Heart right ventricle (tissue), 16 donors: Measurements from ENCODE around the gene CLSTN2. TPM values are rescaled to one million over a fixed set of nuclear protein-coding genes. Genes with fewer than 3 reads are reported as not detected.

ENCODE experiments used
- ATAC-seq, 8 donors: fragments of 200-7000 bp; cut with Tn5 transposase; one replicate each; pipeline ENCODE4 v1.9.1; 2020; ENCODE audit warnings: mild to moderate bottlenecking in 8 of 8, moderate library complexity in 8 of 8, moderate number of reproducible peaks in 1 of 8
- DNase-seq, 2 donors: peaks; one replicate each; pipeline ENCODE4 v3.0.0-alpha.2; 2020
- H3K27ac ChIP-seq, 10 donors: fragments of 200-600 bp; sonication (generic) in 2 of 10; one replicate each; pipeline versions ENCODE4 v1.5.0 to v1.8.0; 2020 to 2022; ENCODE audit warnings: mild to moderate bottlenecking in 3 of 10
- H3K27me3 ChIP-seq, 7 donors: fragments of 200-600 bp; one replicate each; pipeline ENCODE4 v1.8.0; 2021 to 2022; ENCODE audit warnings: mild to moderate bottlenecking in 2 of 7
- H3K36me3 ChIP-seq, 9 donors: fragments of 200-600 bp; sonication (generic) in 1 of 9; one replicate each; pipeline versions ENCODE4 v1.5.0 to v1.8.0; 2020 to 2022; ENCODE audit warnings: mild to moderate bottlenecking in 2 of 9
- H3K4me1 ChIP-seq, 9 donors: fragments of 200-600 bp; sonication (generic) in 1 of 9; one replicate each; pipeline versions ENCODE4 v1.5.0 to v1.8.0; 2020 to 2022; ENCODE audit warnings: mild to moderate bottlenecking in 4 of 9
- H3K4me3 ChIP-seq, 10 donors: fragments of 200-600 bp; sonication (generic) in 2 of 10; one replicate each; pipeline versions ENCODE4 v1.5.0 to v1.8.0; 2020 to 2022; ENCODE audit warnings: mild to moderate bottlenecking in 7 of 10, moderate library complexity in 2 of 10
- H3K9me3 ChIP-seq, 11 donors: fragments of 200-600 bp in 10 of 11; sonication (generic) in 2 of 11; one replicate each; pipeline versions ENCODE4 v1.5.0 to v1.8.0; 2013 to 2022; ENCODE audit warnings: mild to moderate bottlenecking in 2 of 11, control low read depth in 1 of 11, moderate library complexity in 1 of 11
- CTCF ChIP-seq, 9 donors: fragments of 200-600 bp; sonication (generic) in 2 of 9; IDR thresholded peaks; one replicate each; pipeline versions ENCODE4 v1.5.0 to v1.8.0; 2021 to 2022; ENCODE audit warnings: antibody characterized with exemption in 9 of 9, mild to moderate bottlenecking in 5 of 9, moderate library complexity in 1 of 9
- WGBS, 2 donors: extraction: QIAGEN DNeasy Blood & Tissue Kit; methylation state at CpG; one replicate each; pipeline ENCODE4 v1.1.7; 2013; ENCODE audit warnings: inconsistent platforms in 1 of 2; 5-methylcytosine and 5-hydroxymethylcytosine counted together
- intact Hi-C, 10 donors: fragments of 100-400 bp; cut with DNase I; formaldehyde crosslinking; loops; one replicate each; pipeline versions ENCODE4 v1.11.1 to v1.14.2; 2022
- polyA plus RNA-seq, 2 donors: library from polyadenylated mRNA; stranded (reverse); fragments of 200-250 nt; gene quantifications; one replicate each; pipeline ENCODE4 v1.2.3, GENCODE V29; 2013
- total RNA-seq, 10 donors: library from RNA; stranded (reverse); fragmentation: NEBNext Ultra II Directional in 3 of 10; extraction: Animal tissue kit (Norgen Biotek cat#: 25700) in 3 of 10; gene quantifications; one replicate each; pipeline versions ENCODE4 v1.2.1 to v1.2.4, GENCODE V29; 2021 to 2023
- donor health status: Arrhythmogenic right ventricular cardiomyopathy.
- donor health status: ischemic (EF 13 %, LVEDD 7.1; RV severe dilation, severe dysfunction).
- donor health status: healthy with polysubstance abuse.
- donor health status: DM: no; HTN: yes; CAD: no.
- donor health status: DM: no; HTN: no; CAD: no.
- donor health status: ischemic (EF 25% LVEDD 6.9; RV normal size, moderate dysfunction).
- donor health status: ischemic (EF 25% LVEDD 5.7; RV mildly dilated, moderate dysfunction).
- donor health status: healthy.
- donor health status: DM: yes; HTN: yes; CAD: no.
- donor health status: Ischemic cardiomyopathy.
- donor health status: ischemic (EF 35%, LVEDD 5.7; RV mildly dilated, moderate dysfunction).
- donor health status: nonischemic (EF 11% LVEDD 7.7; RV severe dilation, severe dysfunction).
- donor health status: DM: yes; HTN: yes; CAD: no.
- donor health status: PGD.
- donor health status: ischemic (EF 29% LVEDD 5.4; RV normal size, mild dysfunction).
- donor health status: nonischemic (EF 23%, LVEDD 6.1; RV moderate dilation, normal function).

The CLSTN2 gene
- total and polyA plus RNA-seq, 12 donors, result 0.57 to 10.7 (median 4.4) TPM

DNA sequence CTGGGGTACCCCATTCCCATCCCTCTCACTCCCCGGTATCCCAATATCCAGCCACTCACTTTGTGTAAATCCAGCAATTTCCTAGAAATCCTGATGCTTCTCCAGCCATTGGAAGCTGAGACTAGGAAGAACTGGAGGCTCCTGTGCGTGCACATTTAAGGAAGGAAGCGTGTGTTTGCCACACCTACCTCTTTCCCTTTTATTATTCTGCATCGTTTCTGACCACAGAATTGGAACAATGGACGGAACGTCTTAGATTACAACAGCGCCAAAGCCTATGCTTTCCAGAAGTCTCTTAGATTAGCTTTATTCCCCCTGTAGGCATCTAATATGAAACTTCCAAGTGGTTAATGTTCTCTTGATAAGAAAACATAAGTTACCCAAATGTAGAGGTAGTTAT is 508.1 kb downstream of the CLSTN2 start:
- Histone ChIP-seq H3K4me1 (peaks cover 0 to 23% (median 5%) of the 10 kb centered on the region in 9 donors), H3K36me3 (no peaks in the 10 kb centered on the region), H3K27me3 (no peaks in the 10 kb centered on the region), H3K4me3 (no peak overlapping the region), H3K27ac (peak overlapping the region in 1 of 10 donors; percentile 30), H3K9me3 (no peaks in the 10 kb centered on the region)
- TF ChIP-seq CTCF (IDR thresholded peaks at IDR 0.05), result no peak
- 53 to 69% methylated on average over 7 of the region's 7 CpGs for WGBS, 2 donors
- peak in 3 of 8 donors; percentile 41 to 60 (median 50) for ATAC-seq
- intact Hi-C loops, result no loop called here
- no peak for DNase-seq

DNA sequence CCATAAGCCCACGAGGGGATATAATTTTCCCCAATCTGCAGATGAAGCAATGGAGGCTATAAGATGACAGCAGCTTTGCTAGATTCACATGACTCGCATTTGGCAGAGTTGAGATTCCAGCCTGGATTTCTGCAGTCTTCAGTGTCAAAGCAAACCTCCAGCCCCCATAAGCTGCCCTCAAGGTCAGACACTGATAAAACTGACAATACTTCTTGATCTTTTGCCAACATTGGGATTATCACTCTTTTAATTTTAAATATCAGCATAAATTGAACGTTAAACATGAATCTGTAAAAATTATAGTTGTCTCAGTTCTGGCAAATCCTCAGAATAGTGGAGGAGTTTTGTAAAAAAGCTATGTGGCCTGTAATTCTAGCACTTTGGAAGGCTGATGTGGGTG is 508.8 kb downstream of the CLSTN2 start:
- Histone ChIP-seq H3K27ac (peak overlapping the region in 1 of 10 donors; percentile 30), H3K9me3 (no peaks in the 10 kb centered on the region), H3K4me3 (no peak overlapping the region), H3K4me1 (peaks cover 0 to 23% (median 5%) of the 10 kb centered on the region in 9 donors), H3K36me3 (no peaks in the 10 kb centered on the region), H3K27me3 (no peaks in the 10 kb centered on the region)
- no peak for DNase-seq
- ATAC-seq, result no peak
- intact Hi-C loops, result no loop called here
- TF ChIP-seq CTCF (IDR thresholded peaks at IDR 0.05), result no peak
- 53 to 54% methylated on average over 3 of the region's 3 CpGs for WGBS, 2 donors

- ATAC-seq (no peak), DNase-seq (no peak)
- H3K36me3 ChIP-seq, result no peaks in the 10 kb centered on the region
- H3K27ac ChIP-seq, result no peak overlapping the region
- no peaks in the 10 kb centered on the region for H3K9me3 ChIP-seq
- intact Hi-C loops, result no loop called here
- no peaks in the 10 kb centered on the region for H3K27me3 ChIP-seq
- WGBS, 2 donors, result 92 to 93% methylated on average over 2 of the region's 2 CpGs
- no peak overlapping the region for H3K4me3 ChIP-seq
- TF ChIP-seq CTCF (IDR thresholded peaks at IDR 0.05), result no peak
- H3K4me1 ChIP-seq, result peaks cover 0 to 12% (median 4%) of the 10 kb centered on the region in 9 donors
These were observed 511.7 kb downstream of the CLSTN2 start for GRCh38 chr3:140446734-140447133.

GRCh38 chr3:140447136-140447535 is 512.2 kb downstream of the CLSTN2 start:
- no peak overlapping the region for H3K4me3 ChIP-seq
- H3K27ac ChIP-seq, result no peak overlapping the region
- no peaks in the 10 kb centered on the region for H3K27me3 ChIP-seq
- 83% methylated on average over 6 of the region's 6 CpGs for WGBS, 2 donors
- H3K4me1 ChIP-seq, result peaks cover 0 to 12% (median 4%) of the 10 kb centered on the region in 9 donors
- no peak for DNase-seq
- no peak for TF ChIP-seq CTCF (IDR thresholded peaks at IDR 0.05)
- H3K36me3 ChIP-seq, result no peaks in the 10 kb centered on the region
- ATAC-seq, result no peak
- no peaks in the 10 kb centered on the region for H3K9me3 ChIP-seq
- intact Hi-C loops, result no loop called here
